GM12874 (cell line): ENCODE results near the gene ATP2B3.

Source experiments
- CTCF ChIP-seq: IDR thresholded peaks from 2 replicates; pipeline ENCODE4 v1.5.1; 2011; ENCODE audit warnings: low read depth, mild to moderate bottlenecking, control low read depth, low read length, moderate library complexity; ENCODE audit not compliant: insufficient read depth

The ATP2B3 gene

GRCh38 chrX:153625271-153626024 is 108.0 kb downstream of the ATP2B3 start:
- TF ChIP-seq CTCF = no peak

GRCh38 chrX:153626025-153626633 is 108.7 kb downstream of the ATP2B3 start:
- TF ChIP-seq CTCF = no peak

GRCh38 chrX:153626863-153627674 is 109.6 kb downstream of the ATP2B3 start:
- TF ChIP-seq CTCF = no peak

- TF ChIP-seq CTCF = no peak
These were observed 110.3 kb downstream of the ATP2B3 start for GRCh38 chrX:153627675-153628111.

- no peak for TF ChIP-seq CTCF
These were observed 110.7 kb downstream of the ATP2B3 start for GRCh38 chrX:153628129-153628528.

GRCh38 chrX:153628665-153629064 is 111.2 kb downstream of the ATP2B3 start:
- TF ChIP-seq CTCF = no peak

GRCh38 chrX:153631346-153631745 is 113.9 kb downstream of the ATP2B3 start:
- TF ChIP-seq CTCF = no peak
